OCI-LY7 (cell line): ENCODE data around the gene CBX8. TPM values are rescaled to one million over a fixed set of nuclear protein-coding genes. Genes with fewer than 3 reads are reported as not detected.

ENCODE experiments used
- BruUV-seq: library from RNA; stranded (reverse); fragments of 400-500 nt; replicated peaks from 2 replicates; lab custom pipeline; 2021; lab: Mats Ljungman, UMichigan
- CTCF ChIA-PET: fragments of 300-600 bp; sonication (Branson Sonifier 250); formaldehyde crosslinking; loops from one replicate; lab custom pipeline; 2022; ENCODE audit warnings: antibody characterized with exemption; ENCODE audit not compliant: unreplicated experiment; lab: Charles Lee
- POLR2A ChIA-PET: fragments of 300-600 bp; sonication (Branson Sonifier 250); formaldehyde crosslinking; loops from one replicate; lab custom pipeline; 2022; ENCODE audit warnings: antibody characterized with exemption; lab: Charles Lee
- DNase-seq: peaks from one replicate; pipeline ENCODE4 v3.0.0-alpha.2; 2015; ENCODE audit warnings: low spot score
- H2AFZ ChIP-seq: fragments of 200-600 bp; sonication (generic), shearing (Covaris generic); 2 replicates; pipeline ENCODE4 v1.6.1; 2014; ENCODE audit warnings: mild to moderate bottlenecking, antibody characterized with exemption, low read length, moderate library complexity
- H3K27ac ChIP-seq: fragments of 200-600 bp; sonication (generic); 2 replicates; pipeline ENCODE4 v1.5.1; 2014; ENCODE audit warnings: mixed run types, low read depth, mild to moderate bottlenecking, moderate library complexity, low read length, inconsistent platforms; ENCODE audit not compliant: poor library complexity, severe bottlenecking
- H3K36me3 ChIP-seq: fragments of 200-600 bp; sonication (generic); 2 replicates; pipeline ENCODE4 v1.6.1; 2014; ENCODE audit warnings: mild to moderate bottlenecking, antibody characterized with exemption, low read length, moderate library complexity, mixed read lengths; ENCODE audit not compliant: insufficient read depth
- H3K4me1 ChIP-seq: fragments of 200-600 bp; sonication (generic); 2 replicates; pipeline ENCODE4 v1.5.1; 2014; ENCODE audit warnings: mild to moderate bottlenecking, low read length; ENCODE audit not compliant: insufficient read depth, poor library complexity, severe bottlenecking
- H3K4me2 ChIP-seq: fragments of 200-600 bp; sonication (generic); 2 replicates; pipeline ENCODE4 v1.6.1; 2014; ENCODE audit warnings: mild to moderate bottlenecking, low read length
- H3K4me3 ChIP-seq: fragments of 200-600 bp; sonication (generic); 2 replicates; pipeline ENCODE4 v1.5.1; 2014; ENCODE audit warnings: mild to moderate bottlenecking, low read depth, low read length; ENCODE audit not compliant: poor library complexity, severe bottlenecking
- H3K79me2 ChIP-seq: fragments of 200-600 bp; sonication (generic); 2 replicates; pipeline ENCODE4 v1.6.1; 2016; ENCODE audit warnings: low read depth, mild to moderate bottlenecking, low read length, moderate library complexity, mixed read lengths; ENCODE audit not compliant: insufficient read depth
- H3K9me2 ChIP-seq: fragments of 200-600 bp; sonication (generic); 2 replicates; pipeline ENCODE4 v1.6.1; 2016; ENCODE audit warnings: mild to moderate bottlenecking, low read length, mixed read lengths; ENCODE audit not compliant: insufficient read depth
- H3K9me3 ChIP-seq: fragments of 200-600 bp; sonication (generic); 2 replicates; pipeline ENCODE4 v1.6.1; 2014; ENCODE audit warnings: mild to moderate bottlenecking, mixed run types, low read length, mixed read lengths
- H4K20me1 ChIP-seq: fragments of 200-600 bp; sonication (generic); 2 replicates; pipeline ENCODE4 v1.6.1; 2014; ENCODE audit warnings: mild to moderate bottlenecking, antibody characterized with exemption, low read length, moderate library complexity, mixed read lengths; ENCODE audit not compliant: insufficient read depth
- EZH2phosphoT487 ChIP-seq: fragments of 200-600 bp; sonication (generic); IDR thresholded peaks from 2 replicates; pipeline ENCODE4 v1.6.1; 2018; ENCODE audit warnings: low read depth, borderline replicate concordance, mild to moderate bottlenecking, mixed run types, antibody characterized with exemption, low read length, moderate library complexity, mixed read lengths
- intact Hi-C: fragments of 100-400 bp; cut with micrococcal nuclease; formaldehyde crosslinking; loops from one replicate; pipeline ENCODE4 v1.10.0; 2022; ENCODE audit not compliant: unreplicated experiment
- total RNA-seq, 2 experiments: library from RNA; depleted of rRNA in 1 of 2; stranded (reverse); fragments of >200 nt in 1 of 2; shearing (Covaris generic) in 1 of 2; gene quantifications; 2 replicates each; pipeline ENCODE4 v1.2.3, GENCODE V29; 2014 to 2022
- TF ChIP-seq, protein P1 (sequence below): fragments of 200-600 bp; sonication (generic); conservative IDR thresholded peaks from 2 replicates; pipeline ENCODE4 v1.5.1; 2014; ENCODE audit warnings: mild to moderate bottlenecking, antibody characterized with exemption, low read length, moderate library complexity, mixed read lengths

The CBX8 gene
- total RNA-seq, 2 experiments from 2014 or later = 7.5 to 16.3 TPM

DNA sequence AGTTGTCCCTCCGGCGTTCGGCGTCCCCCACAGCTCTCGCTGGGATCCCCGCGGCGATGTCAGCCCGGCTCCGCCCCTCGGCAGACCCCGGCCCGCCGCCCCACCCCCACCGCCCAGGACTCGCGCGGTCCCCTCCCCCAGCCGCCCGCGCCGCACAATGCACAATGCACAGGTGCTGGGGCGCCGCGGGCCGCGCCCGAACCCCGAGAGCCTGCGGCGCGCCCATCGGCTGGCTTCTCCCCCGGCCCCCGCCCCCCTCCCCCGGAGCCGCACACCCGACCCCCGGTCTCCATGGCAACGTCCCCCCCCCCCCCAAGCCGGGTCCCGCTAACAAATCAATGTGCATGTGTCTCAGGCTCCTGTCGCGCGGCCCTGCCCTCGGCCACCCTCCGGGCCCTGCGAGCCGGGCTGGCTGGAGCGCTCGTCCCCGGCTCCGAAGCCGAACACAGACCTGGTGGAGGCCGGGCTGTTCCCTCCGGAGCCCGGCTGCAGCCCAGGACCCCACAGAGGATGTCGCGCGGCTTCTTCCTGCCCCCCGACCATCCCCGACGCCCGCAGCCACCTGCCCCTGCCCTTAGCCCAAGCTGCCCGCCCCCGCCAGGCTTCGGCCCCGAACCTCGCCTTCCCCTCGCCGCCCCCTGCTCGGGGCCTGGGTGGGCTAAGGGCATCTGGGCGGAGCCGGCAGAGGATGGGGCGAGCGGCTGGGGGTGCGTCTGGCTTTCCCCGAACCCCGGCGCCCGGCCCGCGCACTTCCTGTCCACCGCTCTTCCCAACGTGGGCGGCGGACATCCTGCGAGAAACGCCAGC lies 818 bp upstream of the CBX8 start:
- TF ChIP-seq, protein P1, sequence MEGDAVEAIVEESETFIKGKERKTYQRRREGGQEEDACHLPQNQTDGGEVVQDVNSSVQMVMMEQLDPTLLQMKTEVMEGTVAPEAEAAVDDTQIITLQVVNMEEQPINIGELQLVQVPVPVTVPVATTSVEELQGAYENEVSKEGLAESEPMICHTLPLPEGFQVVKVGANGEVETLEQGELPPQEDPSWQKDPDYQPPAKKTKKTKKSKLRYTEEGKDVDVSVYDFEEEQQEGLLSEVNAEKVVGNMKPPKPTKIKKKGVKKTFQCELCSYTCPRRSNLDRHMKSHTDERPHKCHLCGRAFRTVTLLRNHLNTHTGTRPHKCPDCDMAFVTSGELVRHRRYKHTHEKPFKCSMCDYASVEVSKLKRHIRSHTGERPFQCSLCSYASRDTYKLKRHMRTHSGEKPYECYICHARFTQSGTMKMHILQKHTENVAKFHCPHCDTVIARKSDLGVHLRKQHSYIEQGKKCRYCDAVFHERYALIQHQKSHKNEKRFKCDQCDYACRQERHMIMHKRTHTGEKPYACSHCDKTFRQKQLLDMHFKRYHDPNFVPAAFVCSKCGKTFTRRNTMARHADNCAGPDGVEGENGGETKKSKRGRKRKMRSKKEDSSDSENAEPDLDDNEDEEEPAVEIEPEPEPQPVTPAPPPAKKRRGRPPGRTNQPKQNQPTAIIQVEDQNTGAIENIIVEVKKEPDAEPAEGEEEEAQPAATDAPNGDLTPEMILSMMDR = no peak
- 0 out of 2 replicates have a peak, but pooled peaks have one; percentile 34 for TF ChIP-seq EZH2phosphoT487
- DNase-seq = peak; percentile 48
- peaks cover 9% of the 10 kb centered on the region; the same call in 1 of the 2 replicates for H3K79me2 ChIP-seq
- intact Hi-C loops = loop anchor here (1.0 to 5.0 kb wide), 3 partner anchors 19 to 465 kb away; partner anchors contain the start of genes CBX2 and RNF213
- ChIA-PET CTCF (interaction anchor here (0.7 to 1.0 kb wide), 2 partner anchors 38 to 90 kb away, joined by 4 to 8 read pairs; no protein-coding TSS in a partner anchor), POLR2A (interaction anchor here (0.6 to 1.3 kb wide), 6 partner anchors 11 to 1054 kb away, joined by 3 to 9 read pairs (median 4); no protein-coding TSS in a partner anchor)
- H2AFZ ChIP-seq = no peak overlapping the region
- H3K4me3 ChIP-seq = peak overlapping the region; percentile 87
- no peaks in the 10 kb centered on the region for H3K9me3 ChIP-seq
- BruUV-seq = no TSS peak
- no peaks in the 10 kb centered on the region for H4K20me1 ChIP-seq
- peaks cover 8% of the 10 kb centered on the region for H3K36me3 ChIP-seq
- peak overlapping the region; percentile 76 for H3K4me2 ChIP-seq
- H3K9me2 ChIP-seq = no peaks in the 10 kb centered on the region
- H3K27ac ChIP-seq = no peak overlapping the region
- peaks cover 49% of the 10 kb centered on the region for H3K4me1 ChIP-seq

DNA sequence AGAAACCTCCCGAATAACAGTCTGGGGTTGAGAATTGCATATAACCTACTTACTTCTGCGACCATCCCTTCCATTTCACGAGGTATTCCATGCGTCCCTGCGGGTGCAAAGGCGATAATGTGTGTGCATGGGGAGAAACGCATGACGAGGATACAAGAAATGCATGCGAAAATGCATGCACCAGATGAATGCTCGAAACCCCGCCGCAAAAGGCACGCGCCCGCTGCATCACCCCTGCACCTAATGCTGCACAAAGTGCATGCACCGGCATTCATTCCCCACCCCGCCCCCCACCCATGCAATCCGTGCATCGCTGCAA lies 474 bp downstream of the CBX8 start:
- Histone ChIP-seq H2AFZ (peak overlapping the region; percentile 62), H3K36me3 (peaks cover 8% of the 10 kb centered on the region), H3K9me2 (no peaks in the 10 kb centered on the region), H4K20me1 (no peaks in the 10 kb centered on the region), H3K27ac (peak overlapping the region; percentile 53), H3K4me2 (peak overlapping the region; percentile 87), H3K4me1 (peaks cover 49% of the 10 kb centered on the region), H3K79me2 (peaks cover 9% of the 10 kb centered on the region; the same call in 1 of the 2 replicates), H3K9me3 (no peaks in the 10 kb centered on the region), H3K4me3 (peak overlapping the region; percentile 87)
- CTCF ChIA-PET = interaction anchor here (0.6 to 0.7 kb wide), 2 partner anchors 174 to 1645 kb away, joined by 3 read pairs; no protein-coding TSS in a partner anchor
- TF ChIP-seq, protein P1 = no peak
- no peak for TF ChIP-seq EZH2phosphoT487
- intact Hi-C loops = loop anchor here (2.0 to 5.0 kb wide), 2 partner anchors 18 to 466 kb away; partner anchors contain the start of genes CBX2 and RNF213
- no TSS peak for BruUV-seq
- peak; percentile 62 for DNase-seq
- POLR2A ChIA-PET = interaction anchor here (0.7 to 1.3 kb wide), 6 partner anchors 12 to 40 kb away, joined by 3 to 9 read pairs (median 4); no protein-coding TSS in a partner anchor
